ENCODE results near the gene FAXDC2.

- no peak for TF ChIP-seq CTCF (IDR thresholded peaks at IDR 0.05; ENCODE audit: control extremely low read depth in 1 of 3, insufficient read depth in 1 of 3, low read depth in 1 of 3, low read length in 3 of 3)
- TF ChIP-seq EP300 (IDR thresholded peaks at IDR 0.05; ENCODE audit: borderline replicate concordance in 1 of 2, low read depth in 2 of 2, low read length in 2 of 2) = no peak
- TF ChIP-seq USF2 (IDR thresholded peaks at IDR 0.05; ENCODE audit: low read length) = no peak
- no peak for TF ChIP-seq CEBPB (IDR thresholded peaks at IDR 0.05; ENCODE audit: low read depth, low read length)
- TF ChIP-seq KDM1A (IDR thresholded peaks at IDR 0.05; ENCODE audit: borderline replicate concordance, low read length) = no peak
- TF ChIP-seq POLR2AphosphoS5 (IDR thresholded peaks at IDR 0.05; ENCODE audit: low read depth, low read length) = no peak
- no peak for TF ChIP-seq TBP (IDR thresholded peaks at IDR 0.05; ENCODE audit: low read depth, low read length)
- TF ChIP-seq SIN3A (conservative IDR thresholded peaks at IDR 0.05 in 1 of 2, IDR thresholded peaks at IDR 0.05 in 1 of 2; ENCODE audit: low read depth in 1 of 2, low read length in 2 of 2) = no peak
- no peak for TF ChIP-seq RAD21 (IDR thresholded peaks at IDR 0.05 in 1 of 2, conservative IDR thresholded peaks at IDR 0.05 in 1 of 2; ENCODE audit: low read depth in 2 of 2, low read length in 2 of 2)
- no peak for TF ChIP-seq SP4 (IDR thresholded peaks at IDR 0.05; ENCODE audit: low read length)
These were observed 16.4 kb upstream of the FAXDC2 start for GRCh38 chr5:154866841-154867240.
